Measurements from ENCODE around the gene FAM107B.

DNA sequence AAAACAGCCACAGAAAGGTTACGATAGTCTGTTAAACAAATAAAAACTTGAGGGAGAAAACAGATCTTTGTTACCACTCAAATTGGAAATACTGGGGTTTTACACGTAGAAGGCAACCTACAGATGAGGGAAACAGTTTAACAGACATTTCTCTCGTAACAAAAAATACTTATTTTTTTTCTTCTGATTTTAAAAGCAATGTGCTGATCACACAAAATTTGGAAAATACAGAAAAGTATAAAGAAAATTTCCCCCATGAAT lies 211.7 kb downstream of the FAM107B start:
- TF ChIP-seq SIN3A (IDR thresholded peaks at IDR 0.05; ENCODE audit: borderline replicate concordance, insufficient read depth, low read length) (no peak), TAF1 (IDR thresholded peaks at IDR 0.05; ENCODE audit: borderline replicate concordance, insufficient read depth, low read length) (no peak)

Measured in PFSK-1 (cell line).